K562 (cell line): ENCODE results near the gene MOSPD3. TPM values are rescaled to one million over a fixed set of nuclear protein-coding genes. Genes with fewer than 3 reads are reported as not detected.

Experiments used
- CXXC5 ChIP-seq: fragments of 250-450 bp; sonication (Bioruptor Pico); IDR thresholded peaks from 2 replicates; pipeline ENCODE4 v1.8.0; 2022; ENCODE audit warnings: inconsistent platforms, mild to moderate bottlenecking, moderate library complexity
- FIP1L1 ChIP-seq: fragments of 200-400 bp; formaldehyde crosslinking; IDR thresholded peaks from 2 replicates; pipeline ENCODE4 v1.6.1; 2018; ENCODE audit warnings: mild to moderate bottlenecking, low read depth, low read length; ENCODE audit not compliant: poor library complexity, severe bottlenecking
- MAFF ChIP-seq: IDR thresholded peaks from 2 replicates; pipeline ENCODE4 v1.6.1; 2012; ENCODE audit warnings: low read length, improper control_type of control experiment
- SIN3A ChIP-seq, 2 experiments: fragments of 150-350 bp in 1 of 2; IDR thresholded peaks; 2 replicates each; pipeline ENCODE4 v1.6.1; 2011 to 2016; ENCODE audit warnings: borderline replicate concordance in 2 of 2, low read depth in 2 of 2, low read length in 2 of 2, mild to moderate bottlenecking in 2 of 2, moderate library complexity in 2 of 2; ENCODE audit not compliant: control insufficient read depth in 1 of 2
- U2AF2 ChIP-seq: fragments of 200-400 bp; formaldehyde crosslinking; optimal IDR thresholded peaks from 2 replicates; pipeline ENCODE3; 2017; ENCODE audit warnings: low read depth, mild to moderate bottlenecking, low read length
- WHSC1 ChIP-seq: IDR thresholded peaks from one replicate; pipeline ENCODE4 v1.6.1; 2012; ENCODE audit warnings: low read length, control low read depth, inconsistent platforms
- polyA plus RNA-seq, 8 experiments: library from polyadenylated mRNA; depleted of rRNA in 4 of 8; stranded (reverse) in 5 of 8; unstranded in 3 of 8; fragments of >200 nt; fragmentation: Nextera tagmentation in 2 of 8; fragmentation: Illumina TruSeq in 1 of 8; extraction: Ambion mirVana in 2 of 8; extraction: Trizol in 1 of 8; gene quantifications; 2 replicates each; pipeline versions ENCODE4 v1.2.1 to v1.2.3, GENCODE V29; 2011 to 2014; ENCODE audit warnings: inconsistent platforms in 1 of 8, missing spikeins in 1 of 8
- total RNA-seq, 7 experiments: library from RNA; depleted of rRNA in 6 of 7; stranded (reverse); fragments of >200 nt in 6 of 7; fragmentation: Illumina TruSeq in 2 of 7; extraction: Trizol in 2 of 7; gene quantifications; 2 replicates each; pipeline versions ENCODE4 v1.2.1 to v1.2.3, GENCODE V29; 2011 to 2021; ENCODE audit warnings: low replicate concordance in 1 of 7
- TF ChIP-seq, protein P1 (sequence below): fragments of 450-650 bp; IDR thresholded peaks from 2 replicates; pipeline ENCODE4 v1.6.1; 2016; ENCODE audit warnings: mild to moderate bottlenecking, moderate library complexity
- TF ChIP-seq, protein P2 (sequence below): sonication (generic); formaldehyde crosslinking; IDR thresholded peaks from 2 replicates; pipeline ENCODE4 v1.8.1; 2023; ENCODE audit warnings: mild to moderate bottlenecking, missing genetic modification reagents
- TF ChIP-seq, protein P3 (sequence below): fragments of 200-800 bp; sonication (Bioruptor generic); IDR thresholded peaks from 2 replicates; pipeline ENCODE4 v1.6.1; 2017; ENCODE audit warnings: missing genetic modification characterization, missing compliant biosample characterization
- TF ChIP-seq, protein P4 (sequence below): fragments of 200-800 bp; sonication (Bioruptor generic); IDR thresholded peaks from 2 replicates; pipeline ENCODE4 v1.6.1; 2017; ENCODE audit warnings: missing genetic modification characterization, missing compliant biosample characterization

MOSPD3 gene
- total and polyA plus RNA-seq, 9 of the 15 experiments (the other 6 are each of a cell fraction or from before 2014, with no cell fraction given), result 1.4 to 32.1 (median 7.3) TPM

DNA sequence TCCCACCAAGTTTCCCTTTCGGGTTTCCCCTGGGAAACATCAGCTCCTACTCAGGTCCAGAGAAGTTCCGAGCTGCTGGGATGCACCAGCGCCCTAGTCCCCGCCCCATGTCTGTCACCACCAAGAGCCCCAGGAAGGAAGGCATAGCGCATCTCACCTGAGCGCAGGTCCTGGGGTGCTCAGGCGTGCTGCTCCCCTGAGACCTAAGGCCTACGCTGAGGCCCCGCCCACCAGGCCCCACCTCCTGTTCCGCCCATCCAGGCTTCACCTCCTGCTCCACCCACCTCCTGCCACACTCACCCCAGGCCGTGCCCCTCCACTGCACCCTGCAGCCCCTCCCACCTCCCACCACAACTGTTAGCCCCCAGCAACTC, 30.2 kb downstream of the MOSPD3 start (continued):
- TF ChIP-seq MAFF (no peak), WHSC1 (no peak), CXXC5 (CRISPR knock-in tag) (0 out of 2 replicates have a peak, but pooled peaks have one; percentile 11), SIN3A (IDR thresholded peaks at IDR 0.05; ENCODE audit: borderline replicate concordance in 2 of 2, control insufficient read depth in 1 of 2, low read depth in 2 of 2, low read length in 2 of 2) (peak in 1 of 2 experiments; percentile 40; a peak in 1 of 4 replicates), FIP1L1 (no peak), U2AF2 (no peak)
- TF ChIP-seq, protein P1, sequence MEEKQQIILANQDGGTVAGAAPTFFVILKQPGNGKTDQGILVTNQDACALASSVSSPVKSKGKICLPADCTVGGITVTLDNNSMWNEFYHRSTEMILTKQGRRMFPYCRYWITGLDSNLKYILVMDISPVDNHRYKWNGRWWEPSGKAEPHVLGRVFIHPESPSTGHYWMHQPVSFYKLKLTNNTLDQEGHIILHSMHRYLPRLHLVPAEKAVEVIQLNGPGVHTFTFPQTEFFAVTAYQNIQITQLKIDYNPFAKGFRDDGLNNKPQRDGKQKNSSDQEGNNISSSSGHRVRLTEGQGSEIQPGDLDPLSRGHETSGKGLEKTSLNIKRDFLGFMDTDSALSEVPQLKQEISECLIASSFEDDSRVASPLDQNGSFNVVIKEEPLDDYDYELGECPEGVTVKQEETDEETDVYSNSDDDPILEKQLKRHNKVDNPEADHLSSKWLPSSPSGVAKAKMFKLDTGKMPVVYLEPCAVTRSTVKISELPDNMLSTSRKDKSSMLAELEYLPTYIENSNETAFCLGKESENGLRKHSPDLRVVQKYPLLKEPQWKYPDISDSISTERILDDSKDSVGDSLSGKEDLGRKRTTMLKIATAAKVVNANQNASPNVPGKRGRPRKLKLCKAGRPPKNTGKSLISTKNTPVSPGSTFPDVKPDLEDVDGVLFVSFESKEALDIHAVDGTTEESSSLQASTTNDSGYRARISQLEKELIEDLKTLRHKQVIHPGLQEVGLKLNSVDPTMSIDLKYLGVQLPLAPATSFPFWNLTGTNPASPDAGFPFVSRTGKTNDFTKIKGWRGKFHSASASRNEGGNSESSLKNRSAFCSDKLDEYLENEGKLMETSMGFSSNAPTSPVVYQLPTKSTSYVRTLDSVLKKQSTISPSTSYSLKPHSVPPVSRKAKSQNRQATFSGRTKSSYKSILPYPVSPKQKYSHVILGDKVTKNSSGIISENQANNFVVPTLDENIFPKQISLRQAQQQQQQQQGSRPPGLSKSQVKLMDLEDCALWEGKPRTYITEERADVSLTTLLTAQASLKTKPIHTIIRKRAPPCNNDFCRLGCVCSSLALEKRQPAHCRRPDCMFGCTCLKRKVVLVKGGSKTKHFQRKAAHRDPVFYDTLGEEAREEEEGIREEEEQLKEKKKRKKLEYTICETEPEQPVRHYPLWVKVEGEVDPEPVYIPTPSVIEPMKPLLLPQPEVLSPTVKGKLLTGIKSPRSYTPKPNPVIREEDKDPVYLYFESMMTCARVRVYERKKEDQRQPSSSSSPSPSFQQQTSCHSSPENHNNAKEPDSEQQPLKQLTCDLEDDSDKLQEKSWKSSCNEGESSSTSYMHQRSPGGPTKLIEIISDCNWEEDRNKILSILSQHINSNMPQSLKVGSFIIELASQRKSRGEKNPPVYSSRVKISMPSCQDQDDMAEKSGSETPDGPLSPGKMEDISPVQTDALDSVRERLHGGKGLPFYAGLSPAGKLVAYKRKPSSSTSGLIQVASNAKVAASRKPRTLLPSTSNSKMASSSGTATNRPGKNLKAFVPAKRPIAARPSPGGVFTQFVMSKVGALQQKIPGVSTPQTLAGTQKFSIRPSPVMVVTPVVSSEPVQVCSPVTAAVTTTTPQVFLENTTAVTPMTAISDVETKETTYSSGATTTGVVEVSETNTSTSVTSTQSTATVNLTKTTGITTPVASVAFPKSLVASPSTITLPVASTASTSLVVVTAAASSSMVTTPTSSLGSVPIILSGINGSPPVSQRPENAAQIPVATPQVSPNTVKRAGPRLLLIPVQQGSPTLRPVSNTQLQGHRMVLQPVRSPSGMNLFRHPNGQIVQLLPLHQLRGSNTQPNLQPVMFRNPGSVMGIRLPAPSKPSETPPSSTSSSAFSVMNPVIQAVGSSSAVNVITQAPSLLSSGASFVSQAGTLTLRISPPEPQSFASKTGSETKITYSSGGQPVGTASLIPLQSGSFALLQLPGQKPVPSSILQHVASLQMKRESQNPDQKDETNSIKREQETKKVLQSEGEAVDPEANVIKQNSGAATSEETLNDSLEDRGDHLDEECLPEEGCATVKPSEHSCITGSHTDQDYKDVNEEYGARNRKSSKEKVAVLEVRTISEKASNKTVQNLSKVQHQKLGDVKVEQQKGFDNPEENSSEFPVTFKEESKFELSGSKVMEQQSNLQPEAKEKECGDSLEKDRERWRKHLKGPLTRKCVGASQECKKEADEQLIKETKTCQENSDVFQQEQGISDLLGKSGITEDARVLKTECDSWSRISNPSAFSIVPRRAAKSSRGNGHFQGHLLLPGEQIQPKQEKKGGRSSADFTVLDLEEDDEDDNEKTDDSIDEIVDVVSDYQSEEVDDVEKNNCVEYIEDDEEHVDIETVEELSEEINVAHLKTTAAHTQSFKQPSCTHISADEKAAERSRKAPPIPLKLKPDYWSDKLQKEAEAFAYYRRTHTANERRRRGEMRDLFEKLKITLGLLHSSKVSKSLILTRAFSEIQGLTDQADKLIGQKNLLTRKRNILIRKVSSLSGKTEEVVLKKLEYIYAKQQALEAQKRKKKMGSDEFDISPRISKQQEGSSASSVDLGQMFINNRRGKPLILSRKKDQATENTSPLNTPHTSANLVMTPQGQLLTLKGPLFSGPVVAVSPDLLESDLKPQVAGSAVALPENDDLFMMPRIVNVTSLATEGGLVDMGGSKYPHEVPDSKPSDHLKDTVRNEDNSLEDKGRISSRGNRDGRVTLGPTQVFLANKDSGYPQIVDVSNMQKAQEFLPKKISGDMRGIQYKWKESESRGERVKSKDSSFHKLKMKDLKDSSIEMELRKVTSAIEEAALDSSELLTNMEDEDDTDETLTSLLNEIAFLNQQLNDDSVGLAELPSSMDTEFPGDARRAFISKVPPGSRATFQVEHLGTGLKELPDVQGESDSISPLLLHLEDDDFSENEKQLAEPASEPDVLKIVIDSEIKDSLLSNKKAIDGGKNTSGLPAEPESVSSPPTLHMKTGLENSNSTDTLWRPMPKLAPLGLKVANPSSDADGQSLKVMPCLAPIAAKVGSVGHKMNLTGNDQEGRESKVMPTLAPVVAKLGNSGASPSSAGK, result no peak
- TF ChIP-seq, protein P2, sequence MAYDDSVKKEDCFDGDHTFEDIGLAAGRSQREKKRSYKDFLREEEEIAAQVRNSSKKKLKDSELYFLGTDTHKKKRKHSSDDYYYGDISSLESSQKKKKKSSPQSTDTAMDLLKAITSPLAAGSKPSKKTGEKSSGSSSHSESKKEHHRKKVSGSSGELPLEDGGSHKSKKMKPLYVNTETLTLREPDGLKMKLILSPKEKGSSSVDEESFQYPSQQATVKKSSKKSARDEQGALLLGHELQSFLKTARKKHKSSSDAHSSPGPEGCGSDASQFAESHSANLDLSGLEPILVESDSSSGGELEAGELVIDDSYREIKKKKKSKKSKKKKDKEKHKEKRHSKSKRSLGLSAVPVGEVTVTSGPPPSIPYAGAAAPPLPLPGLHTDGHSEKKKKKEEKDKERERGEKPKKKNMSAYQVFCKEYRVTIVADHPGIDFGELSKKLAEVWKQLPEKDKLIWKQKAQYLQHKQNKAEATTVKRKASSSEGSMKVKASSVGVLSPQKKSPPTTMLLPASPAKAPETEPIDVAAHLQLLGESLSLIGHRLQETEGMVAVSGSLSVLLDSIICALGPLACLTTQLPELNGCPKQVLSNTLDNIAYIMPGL (CRISPR knock-in tag), result 0 out of 2 replicates have a peak, but pooled peaks have one; percentile 37
- TF ChIP-seq, protein P3, sequence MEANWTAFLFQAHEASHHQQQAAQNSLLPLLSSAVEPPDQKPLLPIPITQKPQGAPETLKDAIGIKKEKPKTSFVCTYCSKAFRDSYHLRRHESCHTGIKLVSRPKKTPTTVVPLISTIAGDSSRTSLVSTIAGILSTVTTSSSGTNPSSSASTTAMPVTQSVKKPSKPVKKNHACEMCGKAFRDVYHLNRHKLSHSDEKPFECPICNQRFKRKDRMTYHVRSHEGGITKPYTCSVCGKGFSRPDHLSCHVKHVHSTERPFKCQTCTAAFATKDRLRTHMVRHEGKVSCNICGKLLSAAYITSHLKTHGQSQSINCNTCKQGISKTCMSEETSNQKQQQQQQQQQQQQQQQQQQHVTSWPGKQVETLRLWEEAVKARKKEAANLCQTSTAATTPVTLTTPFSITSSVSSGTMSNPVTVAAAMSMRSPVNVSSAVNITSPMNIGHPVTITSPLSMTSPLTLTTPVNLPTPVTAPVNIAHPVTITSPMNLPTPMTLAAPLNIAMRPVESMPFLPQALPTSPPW (CRISPR knock-in tag), result no peak
- TF ChIP-seq, protein P4, sequence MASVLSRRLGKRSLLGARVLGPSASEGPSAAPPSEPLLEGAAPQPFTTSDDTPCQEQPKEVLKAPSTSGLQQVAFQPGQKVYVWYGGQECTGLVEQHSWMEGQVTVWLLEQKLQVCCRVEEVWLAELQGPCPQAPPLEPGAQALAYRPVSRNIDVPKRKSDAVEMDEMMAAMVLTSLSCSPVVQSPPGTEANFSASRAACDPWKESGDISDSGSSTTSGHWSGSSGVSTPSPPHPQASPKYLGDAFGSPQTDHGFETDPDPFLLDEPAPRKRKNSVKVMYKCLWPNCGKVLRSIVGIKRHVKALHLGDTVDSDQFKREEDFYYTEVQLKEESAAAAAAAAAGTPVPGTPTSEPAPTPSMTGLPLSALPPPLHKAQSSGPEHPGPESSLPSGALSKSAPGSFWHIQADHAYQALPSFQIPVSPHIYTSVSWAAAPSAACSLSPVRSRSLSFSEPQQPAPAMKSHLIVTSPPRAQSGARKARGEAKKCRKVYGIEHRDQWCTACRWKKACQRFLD (CRISPR knock-in tag), result no peak
